BLaER1 (cell line): ENCODE data around the gene SYTL3.

Experiments
- H3K27ac ChIP-seq: shearing (Covaris generic); formaldehyde crosslinking; 2 replicates; pipeline ENCODE4 v1.8.1; 2022
- H3K27me3 ChIP-seq: shearing (Covaris generic); formaldehyde crosslinking; 2 replicates; pipeline ENCODE4 v1.8.1; 2022
- H3K36me3 ChIP-seq: shearing (Covaris generic); formaldehyde crosslinking; 2 replicates; pipeline ENCODE4 v1.8.1; 2022
- H3K4me1 ChIP-seq: shearing (Covaris generic); formaldehyde crosslinking; 2 replicates; pipeline ENCODE4 v1.8.1; 2022
- H3K4me2 ChIP-seq: shearing (Covaris generic); formaldehyde crosslinking; 2 replicates; pipeline ENCODE4 v1.8.1; 2022
- H3K4me3 ChIP-seq: shearing (Covaris generic); formaldehyde crosslinking; 2 replicates; pipeline ENCODE4 v1.8.1; 2022
- H3K9ac ChIP-seq: shearing (Covaris generic); formaldehyde crosslinking; 2 replicates; pipeline ENCODE4 v1.8.1; 2022
- H3K9me3 ChIP-seq: shearing (Covaris generic); formaldehyde crosslinking; 2 replicates; pipeline ENCODE4 v1.8.1; 2022
- H4K20me1 ChIP-seq: shearing (Covaris generic); formaldehyde crosslinking; 2 replicates; pipeline ENCODE4 v1.8.1; 2022
- Cebpa-rat ChIP-seq: shearing (Covaris generic); IDR thresholded peaks from 2 replicates; pipeline ENCODE4 v1.8.1; 2022

The SYTL3 gene

DNA sequence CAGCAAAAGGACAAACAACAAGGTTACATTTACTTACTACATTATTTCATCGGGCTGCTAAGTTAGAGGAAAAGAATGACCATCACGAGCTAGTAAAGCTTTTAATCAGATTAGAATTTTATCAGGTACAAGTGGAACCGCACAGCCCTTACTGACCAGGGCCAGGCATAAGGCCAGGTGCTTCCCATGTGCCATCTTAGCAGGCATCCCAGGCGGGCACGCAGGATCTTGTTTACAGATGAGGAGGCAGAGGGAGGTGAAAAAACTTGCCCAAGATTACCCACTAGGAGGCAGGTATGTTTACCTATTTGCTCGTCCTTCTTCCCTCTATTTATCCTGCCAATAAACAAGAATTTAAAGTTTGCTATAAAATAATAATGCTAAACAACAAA, 158.6 kb downstream of the SYTL3 start:
- no peaks in the 10 kb centered on the region for H3K9me3 ChIP-seq
- H3K9ac ChIP-seq, result no peak overlapping the region
- peak overlapping the region; percentile 83 for H3K4me2 ChIP-seq
- peaks cover 95% of the 10 kb centered on the region for H4K20me1 ChIP-seq
- H3K36me3 ChIP-seq, result peaks cover 36% of the 10 kb centered on the region
- TF ChIP-seq Cebpa-rat, result no peak
- H3K4me1 ChIP-seq, result peaks cover 97% of the 10 kb centered on the region
- peak overlapping the region; percentile 27 for H3K4me3 ChIP-seq
- no peak overlapping the region; the same call in 1 of the 2 replicates for H3K27ac ChIP-seq
- H3K27me3 ChIP-seq, result no peaks in the 10 kb centered on the region

DNA sequence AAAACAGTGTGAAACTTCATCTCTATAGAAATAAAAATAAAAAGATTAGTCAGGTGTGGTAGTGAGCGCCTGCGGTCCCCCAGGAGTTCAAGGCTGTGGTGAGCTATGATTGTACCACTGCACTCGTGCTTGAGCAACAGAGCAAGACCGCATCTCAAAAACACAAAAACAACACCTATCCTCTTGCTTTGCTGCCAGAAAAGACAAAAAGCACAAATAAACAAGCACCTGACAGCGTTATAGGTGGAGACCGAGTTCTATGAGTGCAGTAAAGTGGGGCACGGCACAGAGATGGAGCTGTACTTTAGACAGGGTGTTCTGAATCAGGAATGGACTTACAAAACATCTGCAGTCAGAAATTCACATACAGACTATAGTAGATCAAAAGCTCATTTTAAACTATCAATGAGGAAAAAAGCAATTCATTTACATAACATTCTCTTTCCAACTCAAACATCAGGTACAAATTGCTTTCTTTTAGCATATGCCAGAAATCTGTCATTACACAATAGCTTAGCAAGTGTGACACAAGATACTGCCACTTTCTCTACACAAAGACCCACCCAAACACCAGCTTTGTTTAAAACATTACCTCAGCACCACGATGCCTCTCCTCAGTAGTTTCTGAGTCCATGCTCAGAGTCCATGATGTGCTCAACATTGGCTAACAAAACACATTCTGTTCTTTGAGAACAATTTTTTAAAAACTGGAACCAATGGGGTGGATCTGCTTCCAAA, 159.3 kb downstream of the SYTL3 start:
- peak overlapping the region; percentile 27; the same call in 1 of the 2 replicates for H3K4me3 ChIP-seq

DNA sequence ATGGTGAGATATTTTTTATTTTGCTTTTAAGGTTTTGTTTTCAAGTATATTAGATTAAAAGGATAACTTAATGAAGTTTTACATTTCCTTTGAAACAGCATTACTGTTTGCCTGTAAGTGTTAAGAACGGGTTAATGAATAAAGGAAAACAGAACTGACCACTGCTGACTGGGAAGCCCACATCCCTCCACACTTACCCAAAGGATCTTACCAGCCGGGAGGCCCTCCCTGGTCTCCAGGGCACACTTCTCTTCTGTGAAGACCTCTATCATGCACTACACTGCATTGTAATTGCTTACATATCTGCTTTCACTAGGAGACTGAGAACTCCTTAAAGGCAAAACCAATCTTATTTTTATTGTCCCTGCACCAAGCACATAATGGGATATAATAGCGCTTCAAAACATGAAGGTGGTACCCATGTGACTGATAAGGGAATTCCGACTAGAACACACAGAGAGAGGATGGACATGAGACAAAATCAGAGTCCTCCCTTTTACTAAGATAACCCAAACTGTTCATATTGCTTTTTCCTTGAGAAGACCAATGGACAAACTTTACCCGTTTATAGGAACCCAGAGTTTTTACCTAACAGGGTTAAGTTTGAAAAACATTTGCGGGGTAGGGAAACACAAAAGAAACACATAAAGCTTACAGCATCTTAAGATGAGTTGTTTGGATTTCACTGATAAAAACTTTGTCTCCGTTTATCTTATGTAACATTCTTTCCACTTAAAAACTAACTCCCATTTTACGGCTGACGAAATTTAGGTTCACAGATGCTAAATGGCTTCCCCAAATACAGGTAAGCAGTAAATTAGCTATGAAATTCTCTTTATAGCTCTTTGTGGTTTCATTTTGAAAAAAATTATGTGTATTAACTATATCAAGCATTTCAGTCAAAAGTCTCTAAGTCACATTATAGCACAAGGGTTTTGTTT, 160.6 kb downstream of the SYTL3 start:
- Histone ChIP-seq H3K4me2 (peak overlapping the region; percentile 83), H4K20me1 (peaks cover 100% of the 10 kb centered on the region), H3K27me3 (no peaks in the 10 kb centered on the region), H3K27ac (no peak overlapping the region), H3K9me3 (no peaks in the 10 kb centered on the region), H3K36me3 (peaks cover 50% of the 10 kb centered on the region), H3K4me3 (no peak overlapping the region), H3K4me1 (peaks cover 100% of the 10 kb centered on the region), H3K9ac (no peak overlapping the region)
- TF ChIP-seq Cebpa-rat, result no peak

More for the DNA sequence above, 159.3 kb downstream of the SYTL3 start:
- no peaks in the 10 kb centered on the region for H3K27me3 ChIP-seq
- peak overlapping the region; percentile 7; the same call in 1 of the 2 replicates for H3K27ac ChIP-seq
- H3K9ac ChIP-seq, result no peak overlapping the region; the same call in 1 of the 2 replicates
- H3K9me3 ChIP-seq, result no peaks in the 10 kb centered on the region
- H3K4me1 ChIP-seq, result peaks cover 99% of the 10 kb centered on the region
- H3K36me3 ChIP-seq, result peaks cover 40% of the 10 kb centered on the region
- H3K4me2 ChIP-seq, result peak overlapping the region; percentile 83
- no peak for TF ChIP-seq Cebpa-rat
- H4K20me1 ChIP-seq, result peaks cover 97% of the 10 kb centered on the region

DNA sequence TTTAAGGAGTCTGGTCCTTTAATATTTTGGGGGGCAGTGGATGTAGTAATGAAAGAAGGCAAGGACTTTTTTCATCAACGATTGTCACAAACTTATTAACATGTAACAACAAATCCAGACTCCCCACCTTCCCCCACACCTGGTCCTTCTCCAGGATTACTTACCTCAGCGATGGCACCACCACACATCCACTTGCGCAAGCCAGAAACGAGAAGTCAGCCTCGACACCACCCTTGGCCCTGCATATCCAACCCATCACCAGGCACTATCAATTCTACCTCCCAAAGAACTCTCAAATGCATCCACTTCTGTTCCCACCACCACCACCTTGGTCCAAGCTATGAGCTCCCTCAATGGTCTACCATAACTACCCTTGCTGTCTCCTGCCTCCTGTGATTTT, 162.8 kb downstream of the SYTL3 start:
- no peaks in the 10 kb centered on the region for H3K27me3 ChIP-seq
- TF ChIP-seq Cebpa-rat, result no peak
- no peak overlapping the region for H3K4me3 ChIP-seq
- no peak overlapping the region for H3K9ac ChIP-seq
- peaks cover 100% of the 10 kb centered on the region for H4K20me1 ChIP-seq
- H3K9me3 ChIP-seq, result no peaks in the 10 kb centered on the region
- peaks cover 99% of the 10 kb centered on the region for H3K4me1 ChIP-seq
- no peak overlapping the region for H3K27ac ChIP-seq
- peak overlapping the region; percentile 84 for H3K4me2 ChIP-seq
- peaks cover 52% of the 10 kb centered on the region for H3K36me3 ChIP-seq

GRCh38 chr6:158813032-158813431, 163.2 kb downstream of the SYTL3 start:
- peak overlapping the region; percentile 84 for H3K4me2 ChIP-seq
- H3K36me3 ChIP-seq, result peaks cover 48% of the 10 kb centered on the region

More at GRCh38 chr6:158813032-158813431, 163.2 kb downstream of the SYTL3 start:
- Histone ChIP-seq H3K4me1 (peaks cover 95% of the 10 kb centered on the region), H3K9ac (no peak overlapping the region), H3K9me3 (no peaks in the 10 kb centered on the region), H4K20me1 (peaks cover 100% of the 10 kb centered on the region), H3K27me3 (no peaks in the 10 kb centered on the region), H3K27ac (no peak overlapping the region), H3K4me3 (no peak overlapping the region)
- TF ChIP-seq Cebpa-rat, result no peak
